GM21447 (cell line): ENCODE data around the gene CDH4.

ENCODE experiments used
- ATAC-seq: cut with Tn5 transposase; IDR thresholded peaks from one replicate; pipeline ENCODE4 v1.9.1; 2021; ENCODE audit not compliant: unreplicated experiment

The CDH4 gene

DNA sequence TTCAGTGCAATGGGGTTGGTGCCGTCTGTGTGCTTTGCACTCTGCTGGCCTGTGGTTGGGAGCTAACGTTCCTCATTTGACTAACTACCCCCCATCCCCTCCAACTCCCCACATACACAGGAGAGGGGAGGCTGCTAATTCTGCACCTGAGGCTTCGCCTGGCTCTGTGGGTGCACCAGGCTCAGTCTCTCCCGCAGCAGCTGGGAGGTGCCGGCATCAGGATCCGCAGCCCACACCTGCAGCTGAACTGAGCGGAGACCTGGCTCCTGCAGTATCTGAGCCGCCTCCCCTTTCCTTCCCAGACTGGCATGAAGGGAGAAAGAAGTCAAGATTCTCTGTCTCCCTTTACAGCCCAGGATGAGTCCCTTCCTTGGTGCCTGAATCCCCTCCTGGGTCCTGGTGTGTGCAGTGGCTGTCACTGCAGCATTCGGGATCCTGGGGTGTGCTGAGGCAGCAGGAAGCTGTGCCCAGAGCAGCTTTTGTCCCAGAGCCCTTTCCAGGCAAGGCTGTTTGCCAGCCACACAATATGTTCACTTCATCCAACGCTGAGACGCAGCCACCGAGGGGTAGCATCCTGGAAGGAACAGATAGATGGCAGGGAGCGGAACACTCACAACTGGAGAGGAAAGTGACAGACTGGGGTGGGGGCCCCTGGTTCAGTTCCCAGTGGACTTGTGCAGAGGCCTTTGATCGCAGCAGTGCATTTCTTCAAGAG, 70.2 kb downstream of the CDH4 start:
- no peak for ATAC-seq

DNA sequence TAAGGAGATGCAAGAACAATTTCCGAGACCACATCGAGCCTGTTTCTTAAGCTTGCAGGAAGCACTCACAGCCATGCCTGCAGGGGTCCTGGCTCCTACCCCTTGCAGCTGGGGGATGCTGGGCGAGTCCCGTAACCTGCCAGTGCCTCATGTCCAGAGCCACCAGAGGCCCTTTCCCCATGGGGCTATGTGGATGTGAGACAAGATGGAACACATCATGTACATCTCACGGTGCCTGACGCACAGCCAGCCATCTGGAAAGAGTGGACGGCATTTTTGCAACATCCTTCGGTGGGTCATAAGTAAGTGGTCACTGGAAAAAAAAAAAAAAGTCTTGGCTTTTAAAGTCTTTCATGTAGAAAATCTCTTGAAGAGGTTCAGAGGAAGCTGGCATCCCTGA, 72.8 kb downstream of the CDH4 start:
- ATAC-seq, result no peak

DNA sequence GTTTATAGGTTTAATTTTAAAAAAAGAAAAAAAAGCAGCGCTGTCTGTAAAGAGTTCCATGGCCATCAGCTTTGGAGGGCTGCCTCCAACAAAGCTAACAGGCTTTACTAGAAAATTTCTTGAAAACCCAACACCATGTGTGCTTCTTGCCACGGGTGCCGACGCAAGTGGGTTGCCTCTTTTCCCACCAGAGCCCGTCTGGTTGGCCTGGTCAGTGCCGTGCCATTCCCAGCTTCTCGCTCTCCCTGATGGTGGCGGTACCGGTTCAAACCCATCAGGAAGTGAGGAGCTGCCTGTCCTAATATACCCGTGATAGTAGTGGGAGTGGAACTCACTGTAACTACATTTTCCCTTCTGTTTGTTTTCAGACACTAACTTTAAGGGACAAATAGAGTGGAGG, 73.7 kb downstream of the CDH4 start:
- no peak for ATAC-seq

DNA sequence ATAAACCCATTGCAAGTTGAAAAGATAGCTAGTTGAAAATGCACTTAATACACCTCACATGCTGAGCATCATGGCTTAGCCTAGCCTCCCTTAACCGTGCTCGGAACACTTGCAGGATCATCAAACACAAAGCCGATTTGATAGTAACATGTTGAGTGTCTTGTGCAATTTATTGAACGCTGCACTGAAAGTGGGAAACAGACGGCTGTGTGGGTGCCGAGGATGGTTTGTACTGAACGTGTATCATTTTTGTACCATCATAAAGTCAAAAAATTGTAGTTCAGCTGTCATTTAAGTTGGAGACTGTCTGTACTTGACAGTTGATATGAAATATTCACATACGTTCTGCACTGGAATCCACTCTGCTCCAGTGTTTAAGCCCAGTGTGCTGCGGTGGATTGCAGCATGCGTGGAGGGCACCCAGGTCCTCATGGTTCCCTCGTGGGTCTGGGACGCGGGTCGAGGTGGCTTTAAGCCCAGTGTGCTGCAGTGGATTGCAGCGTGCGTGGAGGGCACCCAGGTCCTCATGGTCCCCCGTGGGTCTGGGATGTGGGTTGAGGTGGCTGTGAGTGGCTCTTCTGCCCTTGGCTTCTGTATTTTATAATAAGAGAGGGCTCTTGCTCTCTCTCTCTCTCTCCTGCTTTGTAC, 77.0 kb downstream of the CDH4 start:
- ATAC-seq, result no peak

DNA sequence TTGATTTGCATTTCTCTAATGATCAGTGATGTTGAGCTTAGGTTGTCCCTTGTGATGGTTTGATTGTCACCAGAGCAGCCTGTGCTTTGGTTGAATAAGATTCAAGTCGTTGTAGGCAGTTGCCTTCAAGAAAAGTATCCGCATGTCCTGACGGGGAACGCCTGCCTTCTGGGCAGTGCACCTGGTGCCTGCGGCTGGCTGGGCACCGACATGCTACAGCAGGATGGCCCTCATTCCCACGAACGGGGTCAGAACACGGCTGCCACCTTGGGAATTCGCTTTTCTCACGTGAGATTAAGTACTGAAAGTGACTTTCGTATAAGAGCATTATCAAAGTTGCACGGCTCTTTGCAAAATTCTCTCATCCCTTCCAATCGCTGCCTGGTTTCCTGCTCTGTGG, 78.4 kb downstream of the CDH4 start:
- ATAC-seq, result no peak

DNA sequence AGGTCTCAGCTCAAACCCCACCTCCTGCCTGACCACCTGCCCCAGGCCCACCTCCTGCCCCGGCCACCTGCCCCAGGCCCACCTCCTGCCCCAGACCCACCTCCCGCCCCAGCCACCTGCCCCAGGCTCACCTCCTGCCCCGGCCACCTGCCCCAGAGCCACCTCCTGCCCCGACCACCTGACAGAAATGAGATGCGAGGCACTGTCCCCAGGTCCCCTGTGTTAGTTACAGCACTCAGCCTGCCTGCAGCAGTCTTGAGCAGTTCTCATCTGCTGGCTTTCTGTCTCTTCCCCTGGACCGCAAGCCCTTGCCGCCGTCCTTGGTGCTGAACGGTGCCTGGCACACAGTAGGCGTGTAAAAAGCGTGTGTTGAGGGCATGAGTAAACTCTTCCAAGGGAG, 79.5 kb downstream of the CDH4 start:
- ATAC-seq, result no peak

DNA sequence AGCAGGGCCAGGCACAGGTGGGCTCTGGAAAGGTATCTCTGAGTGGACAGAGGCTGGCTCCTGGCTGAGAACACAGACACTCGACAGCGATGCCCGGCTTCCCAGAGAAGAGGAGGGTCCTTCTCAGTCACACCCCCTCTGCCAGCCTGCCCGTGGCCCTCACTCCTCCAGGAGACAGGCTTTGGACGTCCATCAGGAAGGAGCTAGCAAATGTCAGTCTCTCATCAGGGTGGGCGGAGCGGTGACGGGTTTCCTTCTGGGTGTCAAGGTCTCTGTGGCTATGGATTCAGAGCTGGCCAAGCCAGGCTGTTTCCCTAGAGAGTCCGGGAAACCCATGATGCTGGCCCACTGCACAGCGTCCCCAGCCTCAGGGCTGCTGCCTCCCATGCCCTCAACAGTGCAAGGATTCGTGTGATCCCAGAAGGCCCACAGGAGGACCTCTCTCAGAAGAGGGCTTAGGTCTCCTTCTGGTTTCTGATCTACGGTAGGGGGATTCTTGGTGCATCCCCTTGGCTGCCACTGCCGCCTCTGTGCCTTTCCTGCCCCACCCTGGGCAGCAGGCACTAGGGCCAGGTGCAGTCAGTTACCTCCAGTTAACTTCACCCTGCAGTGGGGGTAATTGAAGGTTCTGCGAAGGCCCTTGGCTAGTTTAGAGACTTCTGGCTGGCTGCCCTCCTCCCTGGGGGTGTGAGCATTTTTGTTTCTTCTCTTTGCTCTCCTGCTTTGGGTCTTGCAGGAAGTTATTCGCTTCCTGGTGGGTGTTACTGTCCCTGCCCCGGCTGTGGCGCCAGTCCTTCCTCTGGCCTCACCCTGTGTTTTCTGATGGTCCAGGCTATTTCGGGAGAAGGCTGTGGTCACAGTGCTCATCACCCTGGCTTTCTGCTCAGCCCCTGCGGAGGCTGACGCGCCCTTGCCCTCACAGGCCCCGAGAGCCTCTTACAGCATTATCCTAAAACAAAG, 80.2 kb downstream of the CDH4 start:
- no peak for ATAC-seq

DNA sequence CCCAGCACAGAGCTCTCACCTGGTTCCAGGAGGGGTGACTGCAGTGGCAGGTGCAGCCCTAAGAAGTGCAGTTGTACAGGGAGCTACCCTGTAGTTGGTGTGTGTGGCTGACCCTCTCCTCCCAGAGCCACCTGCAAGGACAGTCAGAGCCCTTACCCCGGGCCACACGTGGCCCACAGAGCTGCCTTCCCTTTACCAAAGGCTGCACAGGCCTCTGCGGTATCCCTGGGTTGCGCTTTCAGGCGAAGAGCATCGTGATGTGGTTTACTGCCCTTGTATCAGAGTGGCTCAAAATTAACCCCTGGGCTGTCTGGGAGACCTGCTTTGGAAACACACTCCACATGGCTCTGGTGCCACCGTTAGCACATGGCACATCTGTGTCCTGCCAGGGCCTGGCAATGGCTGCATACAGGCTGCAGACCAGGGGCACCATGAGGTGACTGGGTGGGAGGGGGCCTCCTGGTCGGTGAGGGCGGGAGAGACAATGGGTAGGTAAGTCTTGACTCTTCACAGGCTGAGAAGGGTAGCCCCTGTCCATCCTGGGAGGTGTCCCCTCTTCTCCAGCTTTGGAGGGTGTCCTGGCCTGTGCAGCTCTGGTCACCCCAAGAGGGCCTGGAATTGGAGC, 81.5 kb downstream of the CDH4 start:
- no peak for ATAC-seq

DNA sequence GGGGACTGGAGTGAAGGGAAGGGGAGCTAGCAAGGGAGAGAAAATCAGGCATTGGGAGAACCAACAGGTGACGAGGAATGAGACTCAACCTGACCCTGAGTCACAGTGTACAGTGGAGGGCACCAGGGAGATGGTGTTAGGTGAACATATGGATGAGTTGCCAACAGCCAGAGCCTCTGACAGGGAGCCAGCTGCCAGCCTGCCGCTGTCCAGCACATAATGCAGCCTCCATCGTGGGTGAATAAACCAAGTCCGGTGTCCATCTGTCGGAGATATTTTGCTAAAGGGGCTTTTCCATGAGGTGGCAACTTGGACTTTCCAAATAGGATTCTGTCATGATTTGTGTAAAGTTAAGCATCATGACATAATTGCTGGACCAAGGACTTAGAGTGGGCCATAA, 88.1 kb downstream of the CDH4 start:
- ATAC-seq, result no peak

DNA sequence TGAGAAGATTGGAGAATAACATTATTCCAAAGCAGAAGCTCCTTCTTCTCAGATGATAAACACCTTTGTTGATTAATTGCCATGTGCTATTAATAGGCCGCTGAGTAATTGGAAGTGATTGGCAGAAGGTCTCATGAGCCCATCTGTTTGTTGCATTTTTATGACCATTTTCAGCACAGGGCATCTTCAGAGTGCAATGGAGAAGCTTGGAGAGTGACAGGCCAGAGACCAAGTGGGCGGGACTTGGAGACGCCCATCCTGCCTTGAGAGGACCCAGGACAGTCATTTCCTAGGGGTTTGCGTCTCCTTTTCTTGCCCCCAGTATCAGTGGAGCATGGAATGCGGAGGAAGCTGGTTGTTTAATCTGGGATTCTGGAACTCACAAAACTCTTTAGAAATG, 89.5 kb downstream of the CDH4 start:
- no peak for ATAC-seq

DNA sequence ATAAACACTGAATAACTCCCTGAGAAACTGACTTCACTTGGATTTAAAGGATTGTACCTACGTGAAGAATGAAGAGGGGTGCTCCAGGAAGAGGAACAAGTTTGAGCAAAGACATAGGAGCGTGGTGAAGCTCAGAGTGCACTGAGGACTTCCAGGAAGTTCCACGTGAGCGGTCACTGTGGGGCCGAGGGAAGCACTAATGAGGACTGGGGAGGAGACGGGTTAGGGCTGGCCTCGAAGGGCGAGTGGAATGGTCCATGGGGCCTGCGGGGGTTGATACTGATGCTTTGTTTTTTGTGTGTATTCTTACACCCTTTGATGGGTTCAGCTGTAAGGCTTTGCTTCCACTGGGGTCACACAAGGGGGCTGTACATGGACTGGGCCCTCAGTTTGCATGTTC, 91.9 kb downstream of the CDH4 start:
- ATAC-seq, result no peak

DNA sequence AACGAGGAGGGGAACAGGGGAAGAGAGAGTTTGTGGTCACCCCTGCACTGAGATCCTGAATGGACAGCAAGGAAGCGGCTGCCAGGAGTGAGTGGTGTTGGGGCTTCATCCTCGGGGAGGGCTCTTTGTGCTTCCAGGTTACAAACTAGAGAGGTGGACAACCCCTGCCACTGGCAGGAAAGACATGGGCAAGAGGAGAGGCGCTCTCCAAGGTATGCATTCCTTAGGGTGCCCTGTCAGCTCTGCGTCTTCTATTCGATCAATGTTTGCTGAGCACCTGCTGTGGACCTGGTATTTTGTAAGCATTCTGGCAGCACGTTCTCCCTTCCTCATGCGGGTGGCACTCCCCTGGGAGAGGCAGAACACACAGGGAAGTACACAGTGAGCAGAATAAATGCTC, 93.6 kb downstream of the CDH4 start:
- no peak for ATAC-seq

DNA sequence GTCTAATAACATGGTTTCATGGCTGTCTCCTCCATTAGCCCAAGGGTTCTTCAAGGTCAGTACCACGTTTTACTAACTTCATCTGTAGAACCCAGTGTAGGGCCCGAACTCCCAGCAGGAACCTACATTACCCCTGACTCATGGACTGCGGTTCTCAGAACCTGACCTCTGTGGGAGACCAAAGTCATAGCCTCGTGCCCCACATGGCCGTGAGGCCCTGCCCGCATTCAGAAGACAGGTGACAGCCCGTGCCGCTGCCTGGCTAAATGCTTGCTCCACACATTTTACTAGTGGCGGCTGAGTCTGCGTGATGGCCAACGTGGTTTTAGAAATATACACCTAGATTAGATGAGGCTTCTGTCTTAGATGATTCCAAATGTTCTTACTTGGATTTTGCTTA, 94.9 kb downstream of the CDH4 start:
- ATAC-seq, result no peak

DNA sequence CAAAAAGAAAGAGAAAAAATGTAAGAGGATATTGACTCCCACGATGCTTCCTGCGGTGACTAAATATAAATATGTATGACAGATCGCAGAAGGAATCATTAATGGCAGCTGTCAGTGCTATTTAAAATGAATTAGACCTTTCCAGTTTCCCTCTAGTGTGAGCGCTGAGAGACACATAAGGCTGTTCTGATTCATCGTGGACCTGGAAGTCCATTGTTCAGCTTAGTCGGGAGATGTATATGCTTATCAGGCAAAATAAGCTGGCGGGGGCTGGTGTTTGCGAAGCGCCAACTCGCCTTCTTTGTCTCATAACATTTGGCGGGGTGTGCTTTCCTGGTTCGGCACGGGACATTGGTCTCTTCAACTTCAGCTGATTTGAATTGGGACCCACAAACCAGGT, 95.4 kb downstream of the CDH4 start:
- ATAC-seq, result no peak

DNA sequence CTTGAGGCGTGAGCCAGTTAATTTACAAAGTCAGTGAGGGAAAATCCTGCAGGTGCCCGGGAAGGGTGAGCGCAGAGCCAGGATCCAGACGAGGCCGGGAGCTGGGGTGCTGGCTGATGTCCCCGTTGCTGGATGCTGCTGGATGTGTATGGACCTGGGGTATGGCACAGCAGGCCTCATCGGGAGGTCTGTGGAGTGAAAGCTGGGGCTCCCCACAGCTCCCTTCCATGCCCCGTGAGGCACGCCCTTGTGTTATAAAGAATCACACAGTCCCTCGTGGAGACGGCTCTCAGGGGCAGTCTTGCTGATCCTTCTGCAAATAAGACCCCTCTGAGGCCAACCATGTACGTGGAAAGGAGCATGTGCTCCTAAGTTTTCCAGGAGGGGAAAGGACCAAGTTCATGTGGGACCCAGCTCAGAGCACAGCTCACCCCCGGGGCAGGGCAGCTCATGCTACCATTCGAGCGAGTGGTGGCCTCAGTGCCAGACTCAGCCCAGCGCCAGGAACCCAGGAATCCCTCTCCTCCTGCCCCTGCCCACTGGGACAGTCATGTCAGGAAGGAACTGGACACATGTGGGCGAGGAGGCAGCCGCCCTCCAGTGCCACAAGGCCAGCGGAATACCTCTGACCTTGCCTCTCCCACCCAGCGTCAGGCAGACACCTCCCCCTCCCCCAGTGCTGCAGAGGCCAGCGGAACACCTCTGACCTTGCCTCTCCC, 97.5 kb downstream of the CDH4 start:
- ATAC-seq, result no peak

DNA sequence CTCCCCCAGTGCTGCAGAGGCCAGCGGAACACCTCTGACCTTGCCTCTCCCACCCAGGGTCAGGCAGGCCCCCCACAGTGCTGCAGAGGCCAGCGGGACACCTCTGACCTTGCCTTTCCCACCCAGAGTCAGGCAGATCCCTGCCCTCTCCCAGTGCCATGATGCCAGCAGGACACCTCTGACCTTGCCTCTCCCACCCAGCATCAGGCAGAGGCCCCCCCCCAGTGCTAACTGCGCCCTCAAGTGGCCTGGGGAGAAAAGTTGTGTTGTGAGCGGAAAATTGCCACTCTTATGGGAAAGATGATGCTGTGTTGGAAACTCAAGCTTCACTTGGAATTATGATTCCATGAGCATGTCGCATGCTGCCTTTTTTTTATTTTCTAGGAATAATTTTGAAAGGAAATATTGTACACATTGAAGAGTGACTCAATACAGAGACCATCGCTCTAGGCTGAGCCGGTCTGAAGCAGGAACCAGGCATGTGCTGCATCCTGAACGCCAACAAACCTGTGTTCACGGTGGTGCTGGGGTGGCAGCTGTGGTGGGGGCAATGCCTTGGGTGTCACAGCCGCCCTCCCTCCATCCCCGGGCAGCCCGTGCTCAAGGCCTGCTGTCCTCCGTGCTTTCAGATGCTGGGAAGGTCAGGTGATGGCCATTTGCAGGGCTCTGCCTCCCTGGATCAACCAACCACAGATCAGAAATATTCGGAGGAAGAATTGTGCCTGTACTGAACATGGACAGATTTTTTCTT, 98.6 kb downstream of the CDH4 start:
- no peak for ATAC-seq

DNA sequence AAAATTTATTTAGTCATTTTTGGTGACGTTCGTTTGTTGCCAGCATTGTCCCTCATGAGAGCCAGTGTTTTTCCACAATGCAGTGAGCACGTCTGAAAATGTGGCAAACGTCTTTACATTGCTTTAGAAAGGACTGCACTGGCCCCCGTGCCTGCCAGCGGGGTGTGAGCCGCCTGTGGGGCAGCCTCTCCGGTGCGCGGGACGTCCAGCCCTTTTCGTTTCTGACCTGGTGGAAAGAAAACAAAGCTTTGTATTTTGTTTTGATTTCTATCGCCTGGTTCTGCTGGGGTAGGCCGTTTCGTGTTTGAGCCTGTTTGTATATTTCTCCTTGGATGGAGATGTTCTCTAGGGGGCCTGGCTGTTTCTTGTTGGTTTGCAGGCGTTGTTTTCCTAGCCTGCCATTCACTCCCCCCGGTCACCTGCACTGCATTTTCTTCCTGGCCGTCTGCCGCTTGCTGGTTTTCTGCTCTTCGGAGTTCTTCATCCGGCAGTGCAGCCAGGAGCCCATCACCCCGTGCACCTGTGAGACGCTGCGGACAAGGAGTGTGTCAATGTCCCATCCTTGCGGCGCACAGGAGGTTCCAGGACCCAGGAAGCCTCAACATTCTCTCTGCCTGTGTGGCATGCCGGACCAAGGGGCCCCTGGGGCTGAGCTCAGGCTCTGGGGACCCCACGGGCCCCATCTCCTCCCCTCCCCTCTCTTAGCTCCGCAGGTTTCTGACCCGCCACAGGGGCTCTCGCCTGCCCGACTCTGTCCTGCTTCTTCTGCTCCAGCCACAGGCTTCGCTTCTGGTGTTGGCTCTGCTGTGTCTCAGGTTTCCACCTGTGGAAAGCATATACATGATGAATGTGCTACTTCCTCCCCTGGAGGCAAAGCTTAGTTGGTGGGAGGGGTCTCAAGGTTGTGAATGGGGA, 100.5 kb downstream of the CDH4 start:
- ATAC-seq, result no peak

DNA sequence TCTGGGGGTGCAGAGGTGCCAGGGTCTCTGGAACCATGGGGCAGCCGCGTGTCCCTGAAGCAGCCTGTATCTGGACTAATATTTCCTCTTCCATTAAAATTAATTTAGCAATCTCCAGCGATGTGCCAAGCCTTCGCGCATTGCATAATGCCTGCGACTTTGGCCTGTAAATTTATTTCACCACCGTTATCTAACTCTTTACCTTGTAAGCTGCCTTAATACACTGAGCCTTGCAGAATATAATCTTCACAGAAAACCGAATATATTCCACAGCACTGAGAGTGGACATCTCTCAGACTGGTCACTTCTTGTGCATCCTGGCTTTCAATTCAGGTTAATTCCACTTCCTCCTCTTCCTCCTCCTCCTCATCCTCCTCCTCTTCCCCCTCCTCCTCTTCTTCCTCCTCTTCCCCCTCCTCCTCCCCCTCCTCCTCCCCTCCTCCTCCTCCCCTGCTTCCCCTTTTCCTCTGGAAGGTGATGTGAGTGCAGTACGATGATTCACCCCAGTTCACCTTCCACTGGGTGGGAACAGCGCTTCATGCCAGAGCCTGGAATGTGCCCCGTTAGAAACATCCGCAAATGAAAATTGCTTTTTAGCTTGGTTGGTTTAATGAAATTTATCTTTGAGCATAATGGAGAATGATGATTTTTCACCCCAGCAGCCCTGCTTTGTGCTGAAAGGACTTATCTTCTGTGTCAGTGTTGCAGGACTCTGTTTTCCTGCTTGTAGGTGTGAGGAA, 101.4 kb downstream of the CDH4 start:
- no peak for ATAC-seq
